HCT116 (cell line): ENCODE results near the gene SEC24A. TPM values are rescaled to one million over a fixed set of nuclear protein-coding genes. Genes with fewer than 3 reads are reported as not detected.

Experiments used
- ATAC-seq: fragments of 200-7000 bp; cut with Tn5 transposase; 2 replicates; pipeline ENCODE4 v1.9.1; 2020; ENCODE audit warnings: mild to moderate bottlenecking, moderate library complexity
- BruUV-seq: library from RNA; stranded (reverse); fragments of 400-500 nt; replicated peaks from 2 replicates; lab custom pipeline; 2021; lab: Mats Ljungman, UMichigan
- CTCF ChIA-PET: fragments of 300-600 bp; sonication (Branson Sonifier 250); formaldehyde crosslinking; loops from one replicate; lab custom pipeline; 2021; ENCODE audit warnings: antibody characterized with exemption; lab: Charles Lee
- POLR2A ChIA-PET: fragments of 300-600, 350-600 bp; sonication (Branson Sonifier 250); formaldehyde crosslinking; loops from one replicate; lab custom pipeline; 2021; ENCODE audit warnings: antibody characterized with exemption; lab: Charles Lee
- RAD21 ChIA-PET, 2 experiments: fragments of 300-600 bp; sonication (Branson Sonifier 250); formaldehyde crosslinking; loops; one replicate each; lab custom pipeline; 2023; ENCODE audit warnings: low total read pairs in 2 of 2; ENCODE audit not compliant: uncharacterized antibody in 2 of 2, unreplicated experiment in 2 of 2, low non-redundant PET in 1 of 2; lab: Charles Lee
- DNase-seq: peaks from one replicate; pipeline ENCODE4 v3.0.0-alpha.2; 2010; ENCODE audit warnings: low read depth, low spot score
- H2AFZ ChIP-seq: fragments of 200-600 bp; shearing (Covaris generic), sonication (generic); 2 replicates; pipeline ENCODE4 v1.6.1; 2017; ENCODE audit warnings: low read depth, mixed run types, mixed read lengths, antibody characterized with exemption, low read length; ENCODE audit not compliant: poor library complexity, severe bottlenecking
- H3K27ac ChIP-seq: 2 replicates; pipeline ENCODE4 v1.5.1; 2012; ENCODE audit warnings: low read depth, low read length
- H3K27me3 ChIP-seq: fragments of 200-600 bp; sonication (generic); 2 replicates; pipeline ENCODE4 v1.6.1; 2016; ENCODE audit warnings: mixed run types, low read length, mixed read lengths; ENCODE audit not compliant: insufficient read depth
- H3K36me3 ChIP-seq, 2 experiments: fragments of 200-500 bp in 1 of 2; fragments of 200-600 bp in 1 of 2; sonication (Bioruptor generic) in 1 of 2; sonication (generic) in 1 of 2; 2 replicates each; pipeline versions ENCODE4 v1.5.1 to v1.6.1; 2014 to 2016; ENCODE audit warnings: low read length in 2 of 2, inconsistent platforms in 1 of 2, mixed read lengths in 1 of 2, mixed run types in 1 of 2; ENCODE audit not compliant: insufficient read depth in 2 of 2, control insufficient read depth in 1 of 2
- H3K4me1 ChIP-seq, 2 experiments: fragments of 200-600 bp in 1 of 2; sonication (generic) in 1 of 2; 2 replicates each; pipeline versions ENCODE4 v1.5.1 to v1.6.1; 2012 to 2017; ENCODE audit warnings: low read length in 2 of 2, inconsistent platforms in 1 of 2, mild to moderate bottlenecking in 1 of 2, mixed read lengths in 1 of 2, mixed run types in 1 of 2, moderate library complexity in 1 of 2; ENCODE audit not compliant: insufficient read depth in 2 of 2, control insufficient read depth in 1 of 2
- H3K4me2 ChIP-seq: fragments of 200-600 bp; sonication (generic); 2 replicates; pipeline ENCODE4 v1.6.1; 2017; ENCODE audit warnings: mixed run types, low read length, mixed read lengths
- H3K4me3 ChIP-seq, 2 experiments: fragments of 200-600 bp in 1 of 2; sonication (generic) in 1 of 2; replicated peaks in 1 of 2; 2 replicates each; pipeline ENCODE4 v1.5.1; 2011 to 2016; ENCODE audit warnings: low read length in 2 of 2, control low read depth in 1 of 2, low read depth in 1 of 2, mild to moderate bottlenecking in 1 of 2, mixed read lengths in 1 of 2, mixed run types in 1 of 2
- H3K79me2 ChIP-seq: fragments of 200-600 bp; sonication (generic); 2 replicates; pipeline ENCODE4 v1.6.1; 2017; ENCODE audit warnings: mild to moderate bottlenecking, mixed run types, low read length, moderate library complexity, mixed read lengths; ENCODE audit not compliant: insufficient read depth
- H3K9ac ChIP-seq: fragments of 200-600 bp; sonication (generic); 2 replicates; pipeline ENCODE4 v1.6.1; 2016; ENCODE audit warnings: low read length, mixed read lengths
- H3K9me2 ChIP-seq: fragments of 200-600 bp; sonication (generic), shearing (Covaris generic); 2 replicates; pipeline ENCODE4 v1.6.1; 2017; ENCODE audit warnings: mixed run types, mild to moderate bottlenecking, moderate library complexity; ENCODE audit not compliant: insufficient read depth
- H3K9me3 ChIP-seq, 2 experiments: fragments of 200-500 bp in 1 of 2; fragments of 200-600 bp in 1 of 2; sonication (Bioruptor generic) in 1 of 2; sonication (generic) in 1 of 2; 2 replicates each; pipeline ENCODE4 v1.6.1; 2014 to 2017; ENCODE audit warnings: low read length in 2 of 2, mixed read lengths in 2 of 2, inconsistent platforms in 1 of 2, low read depth in 1 of 2, mild to moderate bottlenecking in 1 of 2, mixed run types in 1 of 2, moderate library complexity in 1 of 2; ENCODE audit not compliant: control insufficient read depth in 1 of 2, insufficient read depth in 1 of 2
- H4K20me1 ChIP-seq: fragments of 200-600 bp; sonication (generic), shearing (Covaris generic); 2 replicates; pipeline ENCODE4 v1.6.1; 2017; ENCODE audit warnings: mixed run types, mild to moderate bottlenecking, moderate library complexity; ENCODE audit not compliant: insufficient read depth
- CBX3 ChIP-seq: IDR thresholded peaks from 2 replicates; pipeline ENCODE4 v1.6.1; 2012; ENCODE audit warnings: low read depth
- ELF1 ChIP-seq: IDR thresholded peaks from 2 replicates; pipeline ENCODE4 v1.6.1; 2012; ENCODE audit warnings: low read depth, borderline replicate concordance
- EZH2 ChIP-seq: fragments of 200-600 bp; sonication (generic); IDR thresholded peaks from 2 replicates; pipeline ENCODE4 v1.6.1; 2017; ENCODE audit warnings: antibody characterized with exemption, mixed run types
- EZH2phosphoT487 ChIP-seq: fragments of 200-600 bp; IDR thresholded peaks from 2 replicates; pipeline ENCODE4 v1.6.1; 2018; ENCODE audit warnings: antibody characterized with exemption, borderline replicate concordance
- FOSL1 ChIP-seq: IDR thresholded peaks from 2 replicates; pipeline ENCODE4 v1.6.1; 2012; ENCODE audit warnings: low read depth
- JUND ChIP-seq: IDR thresholded peaks from 2 replicates; pipeline ENCODE4 v1.6.1; 2012
- POLR2A ChIP-seq: IDR thresholded peaks from 2 replicates; pipeline ENCODE4 v1.7.0; 2011; ENCODE audit warnings: borderline replicate concordance; ENCODE audit not compliant: insufficient read depth, insufficient read length; ENCODE audit errors: extremely low read depth
- POLR2AphosphoS5 ChIP-seq: IDR thresholded peaks from 2 replicates; pipeline ENCODE4 v1.6.1; 2011; ENCODE audit warnings: mild to moderate bottlenecking, low read depth, low read length, moderate library complexity
- RAD21 ChIP-seq: IDR thresholded peaks from 2 replicates; pipeline ENCODE4 v1.6.1; 2012; ENCODE audit warnings: low read depth, mild to moderate bottlenecking
- SP1 ChIP-seq: IDR thresholded peaks from 2 replicates; pipeline ENCODE4 v1.6.1; 2012; ENCODE audit warnings: low read depth
- SRF ChIP-seq: IDR thresholded peaks from 2 replicates; pipeline ENCODE4 v1.6.1; 2012; ENCODE audit warnings: low read depth
- TCF7L2 ChIP-seq: IDR thresholded peaks from 2 replicates; pipeline ENCODE4 v1.7.0; 2011; ENCODE audit warnings: borderline replicate concordance, inconsistent platforms; ENCODE audit not compliant: insufficient read depth, insufficient read length; ENCODE audit errors: extremely low read depth
- YY1 ChIP-seq: IDR thresholded peaks from 2 replicates; pipeline ENCODE4 v1.6.1; 2011; ENCODE audit warnings: low read length, low read depth, moderate library complexity, mild to moderate bottlenecking; ENCODE audit not compliant: insufficient replicate concordance; ENCODE audit errors: extremely low read depth
- ZFX ChIP-seq: fragments of 450-650 bp; IDR thresholded peaks from 2 replicates; pipeline ENCODE4 v1.6.1; 2017
- ZNF274 ChIP-seq: fragments of 200-500 bp; sonication (Bioruptor generic); IDR thresholded peaks from 2 replicates; pipeline ENCODE4 v1.6.1; 2014; ENCODE audit warnings: mild to moderate bottlenecking, low read depth, low read length, inconsistent platforms
- intact Hi-C: fragments of 100-400 bp; cut with micrococcal nuclease; formaldehyde crosslinking; loops from 2 replicates; pipeline ENCODE4 v1.10.0; 2022
- total RNA-seq: library from RNA; stranded (reverse); gene quantifications from one replicate; pipeline ENCODE4 v1.2.1, GENCODE V29; 2021; ENCODE audit not compliant: unreplicated experiment
- TF ChIP-seq, protein P1 (sequence below): IDR thresholded peaks from 2 replicates; pipeline ENCODE4 v1.6.1; 2011; ENCODE audit warnings: mild to moderate bottlenecking, low read length, moderate library complexity; ENCODE audit not compliant: insufficient replicate concordance; ENCODE audit errors: extremely low read depth
- TF ChIP-seq, protein P2 (sequence below): IDR thresholded peaks from 2 replicates; pipeline ENCODE4 v1.6.1; 2012
- TF ChIP-seq, protein P3 (sequence below), 3 experiments: fragments of 200-600 bp in 1 of 3; sonication (generic) in 1 of 3; IDR thresholded peaks in 2 of 3; conservative IDR thresholded peaks in 1 of 3; 2 replicates each; pipeline ENCODE4 v1.5.1; 2012 to 2017; ENCODE audit warnings: low read depth in 2 of 3, low read length in 2 of 3, antibody characterized with exemption in 1 of 3, borderline replicate concordance in 1 of 3, control low read depth in 1 of 3, mild to moderate bottlenecking in 1 of 3, mixed read lengths in 1 of 3, mixed run types in 1 of 3, moderate library complexity in 1 of 3; ENCODE audit not compliant: insufficient read depth in 1 of 3

The SEC24A gene
- total RNA-seq, 1 experiment from 2014 or later: 16.8 TPM

DNA sequence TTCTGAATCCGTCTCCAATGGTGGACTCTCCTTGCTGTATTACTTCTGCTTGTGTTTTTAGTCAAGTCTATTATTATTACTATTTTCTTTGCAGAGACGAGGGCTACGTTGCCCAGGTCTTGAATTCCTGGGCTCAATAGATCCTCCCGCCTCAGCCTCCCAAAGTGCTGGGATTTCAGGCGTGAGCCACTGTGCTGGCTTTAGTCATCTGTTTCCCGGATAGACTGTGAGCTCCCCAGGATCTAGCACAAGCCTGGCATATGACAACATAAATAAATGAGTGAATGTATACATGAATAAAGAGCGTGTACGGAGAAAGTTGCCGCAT lies 109.6 kb downstream of the SEC24A start (continued):
- no peak for TF ChIP-seq EZH2
- TF ChIP-seq, protein P1, sequence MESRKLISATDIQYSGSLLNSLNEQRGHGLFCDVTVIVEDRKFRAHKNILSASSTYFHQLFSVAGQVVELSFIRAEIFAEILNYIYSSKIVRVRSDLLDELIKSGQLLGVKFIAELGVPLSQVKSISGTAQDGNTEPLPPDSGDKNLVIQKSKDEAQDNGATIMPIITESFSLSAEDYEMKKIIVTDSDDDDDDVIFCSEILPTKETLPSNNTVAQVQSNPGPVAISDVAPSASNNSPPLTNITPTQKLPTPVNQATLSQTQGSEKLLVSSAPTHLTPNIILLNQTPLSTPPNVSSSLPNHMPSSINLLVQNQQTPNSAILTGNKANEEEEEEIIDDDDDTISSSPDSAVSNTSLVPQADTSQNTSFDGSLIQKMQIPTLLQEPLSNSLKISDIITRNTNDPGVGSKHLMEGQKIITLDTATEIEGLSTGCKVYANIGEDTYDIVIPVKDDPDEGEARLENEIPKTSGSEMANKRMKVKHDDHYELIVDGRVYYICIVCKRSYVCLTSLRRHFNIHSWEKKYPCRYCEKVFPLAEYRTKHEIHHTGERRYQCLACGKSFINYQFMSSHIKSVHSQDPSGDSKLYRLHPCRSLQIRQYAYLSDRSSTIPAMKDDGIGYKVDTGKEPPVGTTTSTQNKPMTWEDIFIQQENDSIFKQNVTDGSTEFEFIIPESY: no peak
- TF ChIP-seq TCF7L2: no peak
- TF ChIP-seq, protein P2, sequence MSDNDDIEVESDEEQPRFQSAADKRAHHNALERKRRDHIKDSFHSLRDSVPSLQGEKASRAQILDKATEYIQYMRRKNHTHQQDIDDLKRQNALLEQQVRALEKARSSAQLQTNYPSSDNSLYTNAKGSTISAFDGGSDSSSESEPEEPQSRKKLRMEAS: no peak
- no peak for TF ChIP-seq ZFX
- TF ChIP-seq POLR2A: no peak
- TF ChIP-seq JUND: no peak

DNA sequence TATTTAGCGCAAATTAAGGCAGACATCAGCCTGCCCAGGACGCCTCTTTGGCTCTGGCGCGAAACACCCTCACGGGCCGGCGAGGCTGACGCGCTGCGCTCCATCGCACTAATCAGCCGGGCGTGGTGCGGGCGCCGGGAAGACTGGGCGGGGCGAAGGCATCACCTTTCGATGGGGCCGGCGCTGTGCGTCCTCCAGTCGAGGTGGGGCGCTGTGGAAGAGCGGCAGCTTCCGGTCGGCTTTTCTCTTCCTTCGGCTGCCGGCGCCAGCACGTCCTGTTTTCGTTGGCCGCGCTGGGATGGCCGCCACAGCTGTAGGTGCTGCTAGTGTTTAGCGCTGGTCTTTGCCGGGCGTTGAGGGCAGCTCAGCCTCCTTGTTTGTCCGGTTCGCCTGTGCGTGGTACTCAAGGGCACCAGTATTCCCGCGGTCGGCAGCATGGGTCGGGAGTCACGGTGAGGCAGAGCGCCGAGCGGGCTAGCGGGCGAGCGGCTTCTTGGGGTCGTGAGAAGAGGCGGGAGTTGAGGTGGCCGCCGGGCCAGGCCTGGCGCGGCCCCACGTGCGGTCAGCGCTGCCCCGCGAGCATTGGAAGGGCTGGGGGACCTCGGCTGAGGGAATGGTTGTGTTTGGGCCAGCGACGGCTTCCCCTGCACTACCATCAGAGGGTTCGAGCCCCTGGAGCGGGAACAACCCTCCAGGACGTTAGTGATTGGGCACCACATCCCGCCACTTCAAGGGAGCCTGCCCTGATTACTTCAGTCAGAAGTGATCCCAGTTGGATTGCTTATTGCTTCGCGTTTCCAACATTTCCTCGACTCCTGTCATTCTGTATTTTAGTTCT lies 110.1 kb downstream of the SEC24A start, which contains the start of gene DDX46:
TSS of gene DDX46 (plus strand) at position 276 of the 838 bp plus-strand sequence. CDS start at position 436, 160 bp downstream.
- Histone ChIP-seq H3K4me1 (peaks cover 10 to 19% of the 10 kb centered on the region in 2 experiments), H3K36me3 (peaks cover 1 to 3% of the 10 kb centered on the region in 2 experiments; a peak in 2 of 4 replicates), H3K4me2 (peak within 1 kb of the TSS; percentile 80), H3K27ac (peak within 1 kb of the TSS; percentile 67), H3K9me2 (no peaks in the 10 kb centered on the region), H3K9ac (peak within 1 kb of the TSS; percentile 81), H3K27me3 (no peaks in the 10 kb centered on the region), H3K79me2 (peaks cover 52% of the 10 kb centered on the region), H3K4me3 (peak within 1 kb of the TSS; percentile 68 to 79), H2AFZ (peak within 1 kb of the TSS; percentile 49), H4K20me1 (peaks cover 10% of the 10 kb centered on the region; the same call in 1 of the 2 replicates), H3K9me3 (no peaks in the 10 kb centered on the region)
- CTCF ChIA-PET: interaction anchor here (0.8 to 1.4 kb wide), 2 partner anchors 19 to 93 kb away, joined by 3 read pairs; no protein-coding TSS in a partner anchor
- ATAC-seq (peak; percentile 97), DNase-seq (peak; percentile 84)
- POLR2A ChIA-PET: interaction anchor here (0.8 to 3.0 kb wide), 3 partner anchors 12 to 146 kb away, joined by 3 to 16 read pairs (median 3); partner anchors contain the start of genes CAMLG and PCBD2
- intact Hi-C loops: no loop called here
- RAD21 ChIA-PET: interaction anchor here (0.5 to 0.6 kb wide), 2 partner anchors 119 to 171 kb away, joined by 4 to 5 read pairs; no protein-coding TSS in a partner anchor
- BruUV-seq: no TSS peak
- peak; percentile 50; the same call in 1 of the 2 replicates for TF ChIP-seq ELF1
- peak; percentile 48 for TF ChIP-seq POLR2A
- TF ChIP-seq, protein P3, sequence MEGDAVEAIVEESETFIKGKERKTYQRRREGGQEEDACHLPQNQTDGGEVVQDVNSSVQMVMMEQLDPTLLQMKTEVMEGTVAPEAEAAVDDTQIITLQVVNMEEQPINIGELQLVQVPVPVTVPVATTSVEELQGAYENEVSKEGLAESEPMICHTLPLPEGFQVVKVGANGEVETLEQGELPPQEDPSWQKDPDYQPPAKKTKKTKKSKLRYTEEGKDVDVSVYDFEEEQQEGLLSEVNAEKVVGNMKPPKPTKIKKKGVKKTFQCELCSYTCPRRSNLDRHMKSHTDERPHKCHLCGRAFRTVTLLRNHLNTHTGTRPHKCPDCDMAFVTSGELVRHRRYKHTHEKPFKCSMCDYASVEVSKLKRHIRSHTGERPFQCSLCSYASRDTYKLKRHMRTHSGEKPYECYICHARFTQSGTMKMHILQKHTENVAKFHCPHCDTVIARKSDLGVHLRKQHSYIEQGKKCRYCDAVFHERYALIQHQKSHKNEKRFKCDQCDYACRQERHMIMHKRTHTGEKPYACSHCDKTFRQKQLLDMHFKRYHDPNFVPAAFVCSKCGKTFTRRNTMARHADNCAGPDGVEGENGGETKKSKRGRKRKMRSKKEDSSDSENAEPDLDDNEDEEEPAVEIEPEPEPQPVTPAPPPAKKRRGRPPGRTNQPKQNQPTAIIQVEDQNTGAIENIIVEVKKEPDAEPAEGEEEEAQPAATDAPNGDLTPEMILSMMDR (IDR thresholded peaks at IDR 0.05 in 2 of 3, conservative IDR thresholded peaks at IDR 0.05 in 1 of 3; ENCODE audit: borderline replicate concordance in 1 of 3, insufficient read depth in 1 of 3, low read depth in 2 of 3, low read length in 2 of 3): peak; percentile 66 to 72 (median 71); a peak in 5 of 6 replicates
- peak; percentile 31; the same call in 1 of the 2 replicates for TF ChIP-seq SRF
- peak; percentile 85 for TF ChIP-seq TCF7L2
- TF ChIP-seq ZNF274: no peak
- TF ChIP-seq SP1: peak; percentile 75; the same call in 1 of the 2 replicates
- no peak for TF ChIP-seq EZH2phosphoT487
- no peak for TF ChIP-seq EZH2
- TF ChIP-seq POLR2AphosphoS5: peak; percentile 97
- TF ChIP-seq ZFX: peak; percentile 60; the same call in 1 of the 2 replicates
- TF ChIP-seq RAD21: 0 out of 2 replicates have a peak, but pooled peaks have one; percentile 10
- TF ChIP-seq YY1: peak; percentile 93
- TF ChIP-seq FOSL1: peak; percentile 22; the same call in 1 of the 2 replicates
- TF ChIP-seq JUND: peak; percentile 56; the same call in 1 of the 2 replicates
- TF ChIP-seq CBX3: peak; percentile 99
